Measurements from ENCODE around the gene TLR9.

GRCh38 chr3:52233968-52234367 is 8.5 kb upstream of the TLR9 start:
- TF ChIP-seq CTCF (conservative IDR thresholded peaks at IDR 0.05 in 1 of 2, IDR thresholded peaks at IDR 0.05 in 1 of 2; ENCODE audit: extremely low read depth in 1 of 2, insufficient read depth in 1 of 2, low read depth in 1 of 2, low read length in 2 of 2): no peak
- TF ChIP-seq EZH2 (IDR thresholded peaks at IDR 0.05; ENCODE audit: borderline replicate concordance, low read length): no peak

Data from mammary epithelial cell (primary cell).